ENCODE results near the gene CACNA1I.
A peak's percentile ranks its signal among the peaks of the same experiment; 100 is the strongest.
"Not testable (repeated sequence)": the region's sequence is repeated elsewhere in the genome, so short reads cannot be mapped to it uniquely, and the experiment has no call there.

Gene CACNA1I

GRCh38 chr22:39721206-39722031 lies 150.9 kb downstream of the CACNA1I start:
- no peak for DNase-seq

DNA sequence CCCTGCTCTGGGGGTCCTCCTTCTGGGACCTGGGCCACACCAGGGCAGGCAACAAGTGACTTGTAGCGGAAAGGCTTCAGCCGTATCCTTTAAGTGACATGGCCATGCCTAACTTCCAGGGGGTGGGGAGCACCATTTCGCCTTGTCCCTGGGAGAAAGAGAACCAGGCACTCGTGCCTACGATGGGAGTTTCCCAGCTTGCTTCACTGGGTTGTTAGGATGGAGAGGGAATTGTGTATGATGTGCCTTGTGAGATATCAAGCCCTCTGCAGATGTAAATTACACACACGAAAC lies 151.4 kb downstream of the CACNA1I start:
- DNase-seq = no peak

DNA sequence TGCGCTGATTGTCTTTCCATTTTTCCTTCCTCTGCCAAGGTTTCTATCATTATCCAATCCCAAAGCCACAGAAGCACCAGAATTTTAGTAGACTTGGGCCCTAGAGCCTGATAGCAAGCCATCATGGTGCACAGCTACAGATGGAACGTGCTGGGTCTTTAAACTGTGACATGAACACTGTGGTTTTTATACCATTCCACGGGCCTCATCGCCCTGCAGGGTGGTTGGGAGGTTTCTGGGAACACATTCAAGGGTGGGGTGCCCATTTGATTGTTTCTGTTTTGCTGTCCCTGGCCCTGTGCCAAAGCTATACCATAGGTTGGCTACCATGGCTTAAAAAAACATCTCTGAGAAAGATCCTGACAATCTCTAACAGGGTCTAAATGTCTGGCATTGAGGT lies 151.9 kb downstream of the CACNA1I start:
- DNase-seq = no peak

- no peak for DNase-seq
These were observed 152.9 kb downstream of the CACNA1I start for GRCh38 chr22:39723463-39723862.

- DNase-seq = no peak
These were observed 153.4 kb downstream of the CACNA1I start for GRCh38 chr22:39723899-39724351.

DNA sequence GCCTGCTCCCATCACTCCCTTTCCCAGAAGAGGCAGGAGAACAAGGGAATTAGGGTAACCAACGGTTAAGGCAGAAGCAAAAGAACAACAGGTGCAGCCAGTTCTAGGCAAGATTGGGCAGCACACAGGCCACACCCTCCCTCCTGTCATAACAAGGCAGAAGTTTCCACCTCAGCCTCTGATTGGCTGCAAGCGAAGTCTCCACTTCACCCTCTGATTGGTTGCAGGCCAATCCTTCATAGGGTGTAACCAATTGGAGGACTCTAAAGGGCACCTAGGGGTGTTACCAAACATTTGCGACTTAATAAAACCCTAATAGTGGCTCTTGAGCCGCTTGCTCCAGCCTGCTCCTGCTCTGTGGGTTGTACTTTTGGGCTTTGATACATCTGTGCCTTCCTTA lies 153.8 kb downstream of the CACNA1I start:
- peak in 1 of 2 experiments; percentile 59 for DNase-seq

DNA sequence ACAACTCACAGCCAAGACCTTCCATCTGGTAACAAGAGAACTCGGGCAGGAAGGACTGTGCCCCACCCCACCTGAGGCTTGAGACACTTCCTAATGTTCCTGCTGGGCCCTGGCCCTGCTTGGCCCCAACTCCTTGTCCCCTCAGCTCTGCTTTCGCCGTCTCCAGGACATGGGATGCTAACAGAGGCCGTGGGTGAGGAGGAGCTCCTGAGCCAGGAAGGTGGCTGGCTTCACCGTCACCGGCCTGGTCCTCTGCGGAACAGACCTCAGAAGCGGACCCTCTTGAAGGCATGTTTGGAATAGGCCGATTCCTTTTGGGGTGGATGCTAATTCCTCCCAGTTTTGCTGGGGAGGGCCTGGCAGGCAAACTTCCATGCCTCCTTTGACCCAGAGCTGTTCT lies 154.3 kb downstream of the CACNA1I start:
- no peak for DNase-seq

- DNase-seq = peak; percentile 80 to 96
These were observed 154.9 kb downstream of the CACNA1I start for GRCh38 chr22:39725351-39726035.

DNA sequence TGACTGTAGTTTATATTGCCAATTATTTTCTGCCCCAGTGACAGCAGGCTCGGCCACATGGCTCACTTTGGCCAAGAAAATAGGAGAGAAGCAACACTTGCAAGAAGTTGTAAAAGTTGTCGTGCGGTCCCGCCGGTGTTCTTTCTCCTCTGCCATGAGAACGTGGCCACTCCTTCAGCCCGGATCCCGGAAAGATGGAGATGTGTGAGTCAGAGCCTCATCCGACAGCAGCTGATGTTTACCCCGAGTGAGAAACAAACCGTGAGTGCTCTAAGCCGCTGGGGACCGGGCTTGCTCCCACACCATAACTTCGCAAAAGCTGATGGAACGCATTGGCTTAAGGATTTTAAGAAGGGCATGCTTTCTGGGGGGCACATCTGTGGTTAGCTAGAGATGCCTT lies 157.0 kb downstream of the CACNA1I start:
- DNase-seq = peak in 1 of 2 experiments; percentile 65

- no peak for DNase-seq
These were observed 157.8 kb downstream of the CACNA1I start for GRCh38 chr22:39728236-39728860.

DNA sequence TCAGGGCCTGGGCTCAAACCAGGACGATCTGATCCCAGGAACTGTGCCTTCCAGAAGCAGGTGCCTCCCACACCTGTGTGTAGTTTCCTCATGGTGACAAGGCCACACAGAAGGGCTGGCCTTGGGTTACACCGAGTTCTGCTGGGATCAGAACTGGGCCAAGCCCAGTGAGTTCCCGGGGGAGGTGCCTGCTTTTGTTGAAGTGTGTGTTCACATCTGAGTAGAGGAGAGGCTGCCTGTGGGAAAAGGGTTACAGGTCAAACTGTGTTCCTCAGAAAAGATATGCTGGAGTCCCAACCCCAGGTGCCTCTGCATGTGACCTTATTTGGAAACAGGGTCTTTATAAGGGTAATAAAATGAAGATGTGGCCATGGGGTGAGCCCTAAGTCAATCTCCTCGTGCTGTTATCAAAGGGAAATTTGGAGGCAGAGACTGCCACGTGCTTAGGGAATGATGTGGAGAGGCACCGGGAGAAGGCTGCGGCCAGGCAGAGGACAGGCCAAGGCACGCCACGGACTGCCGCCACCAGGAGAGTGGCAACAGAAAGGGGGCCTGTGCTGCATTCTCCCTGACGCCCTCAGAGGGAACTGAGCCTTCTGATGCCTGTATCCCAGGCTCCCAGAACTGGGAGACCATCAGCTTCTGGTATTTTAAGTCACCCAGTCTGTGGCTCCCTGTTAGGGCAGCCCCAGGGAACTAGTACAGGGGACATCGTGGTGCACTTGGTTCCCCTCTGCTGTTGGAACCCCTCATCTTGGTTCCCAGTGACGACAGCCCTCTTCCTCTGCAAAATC lies 158.8 kb downstream of the CACNA1I start:
- no peak for DNase-seq

DNA sequence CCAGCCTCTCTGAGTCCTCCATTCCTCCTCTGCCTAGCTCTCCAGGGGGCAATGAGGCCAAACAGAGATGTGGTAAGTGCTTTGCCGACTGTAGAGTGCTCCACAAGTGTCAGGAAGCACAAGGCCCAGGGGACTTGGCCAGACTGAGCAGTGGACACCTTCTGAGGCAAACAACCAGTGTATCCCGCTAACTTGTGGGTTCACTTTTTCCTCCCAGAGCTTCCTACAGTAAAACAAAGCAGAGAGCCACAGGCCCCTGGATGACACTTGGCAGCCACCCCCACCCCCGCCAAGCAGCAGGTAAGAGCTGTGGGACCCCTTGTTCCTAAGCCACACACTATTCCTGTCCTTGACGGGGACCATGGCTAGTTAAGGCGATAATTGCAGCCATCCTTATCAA lies 160.9 kb downstream of the CACNA1I start:
- no peak for DNase-seq

DNA sequence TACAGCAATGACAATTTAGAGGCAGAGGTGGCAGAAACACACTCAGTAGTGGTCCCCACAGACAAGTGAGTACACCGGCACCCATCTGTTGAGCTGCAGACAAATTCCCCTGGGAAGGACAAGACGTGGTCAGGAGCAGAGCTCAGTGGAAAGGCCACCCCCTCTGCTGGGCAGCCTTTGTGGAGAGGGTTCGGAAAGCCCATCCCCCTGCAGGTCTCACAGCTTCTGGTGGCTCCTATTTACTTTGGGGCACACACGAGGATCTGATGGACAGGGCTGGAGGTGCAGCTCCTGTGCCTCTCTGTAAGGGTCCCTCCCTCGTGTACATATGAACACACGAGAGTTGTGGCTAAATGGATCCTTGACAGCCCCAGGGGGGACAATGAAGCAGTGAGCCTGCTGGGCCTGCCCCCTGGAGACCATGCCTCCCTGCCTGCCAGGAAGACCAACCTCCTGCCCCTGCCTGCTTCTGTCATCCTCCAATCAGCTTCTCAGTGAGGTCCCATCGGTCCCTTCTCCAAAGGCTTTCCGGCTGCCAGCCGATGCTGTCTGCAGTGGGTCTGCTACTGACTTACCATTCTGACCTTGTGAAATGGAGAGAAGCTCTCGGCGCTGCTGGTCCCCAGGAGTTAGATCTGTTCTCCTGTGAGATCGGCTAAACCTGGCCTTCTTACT lies 161.5 kb downstream of the CACNA1I start:
- peak in 1 of 2 experiments; percentile 23 for DNase-seq

DNA sequence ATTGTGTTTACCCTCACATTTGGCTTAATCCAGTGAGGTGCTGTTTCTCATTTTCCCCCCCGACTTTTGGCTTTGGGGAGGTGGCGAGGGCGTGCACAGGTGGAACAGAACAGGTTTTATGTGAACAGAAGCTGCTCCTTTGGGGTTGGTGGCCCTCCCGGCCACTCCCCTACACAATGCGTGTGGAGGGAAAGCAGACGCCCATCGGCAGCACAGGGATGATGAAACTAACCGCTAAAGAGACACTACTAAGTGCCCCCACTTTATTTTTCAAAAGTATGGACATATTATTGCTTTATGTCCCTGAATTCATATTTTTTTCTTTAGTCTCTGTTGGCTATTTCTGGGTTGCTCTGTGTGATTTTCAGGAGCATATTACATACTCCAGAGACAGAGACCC lies 162.1 kb downstream of the CACNA1I start:
- no peak for DNase-seq

- DNase-seq = no peak
These were observed 162.6 kb downstream of the CACNA1I start for GRCh38 chr22:39733191-39733590.

GRCh38 chr22:39734046-39734445 lies 163.5 kb downstream of the CACNA1I start:
- DNase-seq = not testable (repeated sequence)

DNA sequence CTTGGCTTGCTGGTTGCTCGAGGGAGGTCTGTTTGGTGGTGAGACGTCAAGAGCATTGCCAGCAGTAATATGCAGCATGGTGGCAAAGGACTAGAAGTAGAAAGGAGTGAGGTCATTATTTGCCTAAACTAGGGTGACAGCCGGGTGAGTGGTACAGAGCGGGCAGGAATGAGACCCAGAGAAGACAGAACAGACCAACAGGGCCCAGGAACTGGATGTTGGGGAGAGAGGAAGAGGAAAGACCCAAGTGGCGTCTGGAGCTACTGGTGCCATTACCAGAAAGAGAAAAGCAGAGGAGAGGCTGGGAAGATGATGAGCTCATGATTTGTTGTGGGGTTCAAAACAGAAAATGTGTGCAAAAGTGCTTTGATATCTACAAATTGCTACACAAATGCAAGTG lies 164.3 kb downstream of the CACNA1I start:
- no peak for DNase-seq

GRCh38 chr22:39735776-39736175 lies 165.2 kb downstream of the CACNA1I start:
- no peak for DNase-seq

DNA sequence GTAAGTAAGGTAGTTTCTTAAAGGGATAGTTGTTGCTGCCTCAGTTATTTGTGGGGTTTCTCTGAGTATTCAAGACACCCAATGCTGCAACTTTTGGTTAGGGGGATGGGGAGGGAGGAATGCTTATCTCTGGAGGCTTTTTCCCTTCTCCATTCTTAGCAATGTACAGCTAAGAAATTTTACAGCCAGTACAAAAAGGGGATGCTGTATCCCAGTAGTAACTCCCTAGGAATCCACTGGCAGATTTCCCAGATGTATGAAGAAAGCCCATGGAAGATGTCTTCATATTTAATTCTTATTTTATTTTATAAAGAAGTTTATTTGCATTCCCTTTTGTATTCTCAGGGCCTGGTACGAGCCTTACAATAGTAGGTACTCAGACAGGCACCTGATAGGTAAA lies 168.2 kb downstream of the CACNA1I start:
- DNase-seq = no peak

All from NCI-H524 (cell line).